HG02840 (cell line): ENCODE results near the gene FAAH.

Experiments used
- ATAC-seq: cut with Tn5 transposase; IDR thresholded peaks from one replicate; pipeline ENCODE4 v1.9.1; 2021; ENCODE audit warnings: mild to moderate bottlenecking, moderate library complexity, moderate number of reproducible peaks; ENCODE audit not compliant: unreplicated experiment, low FRiP score

Gene FAAH

DNA sequence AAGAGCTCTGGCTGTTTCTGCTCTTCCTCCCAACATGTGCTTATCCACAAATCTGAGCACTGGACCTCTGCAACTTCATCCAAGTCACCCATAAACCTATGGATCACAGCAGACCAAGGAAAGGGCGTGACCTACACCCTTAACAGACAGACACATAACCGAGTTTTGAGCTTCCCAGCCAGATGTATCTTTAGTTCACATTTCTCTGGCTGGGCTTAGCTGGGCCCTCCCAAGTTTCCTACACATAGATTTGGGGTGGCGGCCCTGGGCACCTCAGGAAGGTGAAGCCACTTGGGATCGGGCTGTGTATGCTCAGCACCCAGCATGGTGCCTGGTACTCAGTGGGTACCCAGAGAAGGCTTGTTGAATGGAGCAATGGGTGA is 26.4 kb downstream of the FAAH start:
- ATAC-seq = no peak

DNA sequence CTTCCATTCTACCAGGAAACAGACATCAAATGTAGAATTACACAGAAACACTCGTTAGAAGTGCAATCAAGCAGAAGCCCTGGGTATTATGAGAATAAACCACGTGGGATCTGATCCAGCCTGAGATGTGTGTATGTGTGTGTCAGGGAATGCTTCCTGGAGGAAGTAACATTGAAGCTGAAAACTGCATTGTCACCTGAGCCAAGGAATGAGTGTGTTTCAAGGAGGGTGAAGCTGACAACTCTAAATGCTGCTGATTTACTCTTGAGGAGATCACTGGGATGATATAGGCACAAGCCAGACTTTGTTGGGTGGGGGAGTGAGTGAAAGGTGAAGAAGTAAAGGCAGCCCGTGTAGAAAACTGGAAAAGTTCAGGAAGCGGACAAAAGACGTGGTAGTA is 27.6 kb downstream of the FAAH start:
- no peak for ATAC-seq

- ATAC-seq = no peak
Measured at GRCh38 chr1:46422261-46422871, 28.2 kb downstream of the FAAH start.

- no peak for ATAC-seq
Measured at GRCh38 chr1:46423574-46424240, 29.6 kb downstream of the FAAH start.

GRCh38 chr1:46424730-46425129 is 30.6 kb downstream of the FAAH start:
- no peak for ATAC-seq

DNA sequence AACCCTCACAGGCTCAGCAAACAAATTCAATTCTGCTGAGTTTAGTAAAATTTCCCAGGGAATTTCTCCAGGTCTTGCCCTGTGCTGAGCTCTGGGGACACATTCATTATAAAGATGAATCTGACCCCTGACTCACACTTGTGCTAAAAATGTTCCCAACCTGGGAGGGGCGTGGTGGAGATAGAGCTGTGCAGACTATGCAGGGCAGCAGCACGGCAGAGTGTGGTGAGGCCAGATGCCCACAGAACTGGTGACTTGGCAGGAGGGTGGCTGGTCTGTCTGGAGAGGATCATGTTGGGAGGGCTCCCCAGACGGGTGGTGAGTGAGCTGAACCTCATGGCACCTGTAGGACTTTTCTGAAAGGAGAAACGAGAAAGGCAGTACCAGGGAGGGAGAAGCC is 31.6 kb downstream of the FAAH start:
- no peak for ATAC-seq

DNA sequence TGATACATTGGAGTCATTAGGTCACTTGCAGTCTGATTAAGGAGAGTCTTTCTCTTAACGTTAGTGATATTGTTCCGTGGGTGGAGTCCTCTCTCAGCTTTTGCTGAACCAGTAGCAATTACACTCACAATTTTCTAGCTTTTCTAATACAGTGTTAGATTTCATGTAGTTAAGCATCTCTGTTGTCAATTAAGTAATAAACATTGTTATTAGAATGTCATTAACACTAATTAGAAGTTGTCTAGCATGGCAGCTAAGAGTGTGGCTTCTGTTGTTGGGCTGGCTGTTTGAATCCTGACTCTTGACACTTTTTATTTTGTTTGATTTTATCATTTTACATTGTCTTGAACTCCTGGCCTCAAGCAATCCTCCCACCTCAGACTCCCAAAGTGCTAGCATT is 33.4 kb downstream of the FAAH start:
- no peak for ATAC-seq

DNA sequence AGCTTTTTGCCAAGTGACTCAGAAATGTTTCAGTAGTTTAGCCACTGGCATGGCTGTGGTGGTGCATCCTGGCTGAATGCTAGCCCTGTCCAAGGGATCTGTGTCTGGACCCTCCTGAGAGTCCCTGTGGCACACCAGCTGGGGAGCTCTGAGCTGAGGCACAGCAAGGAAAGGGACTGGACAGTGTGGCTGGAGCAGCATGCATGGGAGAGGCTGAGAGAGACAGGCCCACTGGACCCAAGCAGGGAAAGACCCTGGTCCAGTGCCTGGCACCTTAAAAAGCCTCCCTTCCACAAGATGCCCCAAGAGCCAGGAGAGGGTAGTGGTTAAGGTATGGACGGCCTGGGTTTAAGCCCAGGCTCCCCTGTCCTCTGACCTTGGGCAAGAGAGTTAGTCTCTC is 35.3 kb downstream of the FAAH start:
- no peak for ATAC-seq

GRCh38 chr1:46431695-46432094 is 37.6 kb downstream of the FAAH start:
- ATAC-seq = no peak

DNA sequence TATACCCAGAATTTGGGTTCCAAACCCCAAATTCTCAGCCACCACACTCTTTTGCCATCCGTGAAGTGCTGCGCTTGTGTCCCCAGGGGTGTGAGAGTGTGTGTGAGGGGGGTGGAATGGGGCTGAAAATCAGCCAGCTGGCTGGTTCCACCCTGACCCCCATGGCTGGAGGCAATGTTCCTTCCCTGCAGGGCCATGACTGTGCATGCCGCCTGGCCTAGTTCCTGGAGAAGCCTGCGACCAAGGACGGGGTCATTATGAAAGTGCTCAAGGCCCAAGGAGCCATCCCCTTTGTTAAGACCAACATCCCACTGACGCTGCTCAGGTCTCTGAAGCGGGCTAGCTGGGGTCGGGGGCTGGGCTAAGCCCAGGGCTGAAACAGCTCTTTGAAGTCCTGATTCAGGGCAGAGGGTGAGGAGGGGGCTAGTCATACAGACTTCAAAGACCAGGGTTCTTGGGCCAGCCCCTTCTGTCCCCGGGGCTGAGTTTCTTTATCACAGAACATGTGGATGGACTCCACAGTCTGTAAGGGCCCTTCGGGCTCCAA is 38.7 kb downstream of the FAAH start:
- ATAC-seq = no peak

DNA sequence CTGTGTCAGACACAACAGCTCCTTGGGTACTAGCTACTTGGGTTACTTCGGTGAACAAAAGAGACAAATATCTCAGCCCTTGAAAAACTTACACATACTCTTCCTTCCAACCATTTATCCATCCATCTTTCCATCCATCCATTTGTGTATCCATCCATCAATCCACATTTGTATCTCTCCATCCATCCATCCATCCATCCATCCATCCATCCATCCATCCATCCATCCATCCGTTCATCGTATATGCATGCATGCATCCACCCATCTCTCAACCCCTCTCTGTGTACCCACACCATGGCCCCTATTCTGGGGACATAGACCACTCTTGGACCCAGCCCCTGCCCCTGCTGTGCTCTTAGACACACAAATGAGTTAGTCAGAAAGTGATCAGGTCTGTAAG is 40.2 kb downstream of the FAAH start:
- ATAC-seq = no peak

DNA sequence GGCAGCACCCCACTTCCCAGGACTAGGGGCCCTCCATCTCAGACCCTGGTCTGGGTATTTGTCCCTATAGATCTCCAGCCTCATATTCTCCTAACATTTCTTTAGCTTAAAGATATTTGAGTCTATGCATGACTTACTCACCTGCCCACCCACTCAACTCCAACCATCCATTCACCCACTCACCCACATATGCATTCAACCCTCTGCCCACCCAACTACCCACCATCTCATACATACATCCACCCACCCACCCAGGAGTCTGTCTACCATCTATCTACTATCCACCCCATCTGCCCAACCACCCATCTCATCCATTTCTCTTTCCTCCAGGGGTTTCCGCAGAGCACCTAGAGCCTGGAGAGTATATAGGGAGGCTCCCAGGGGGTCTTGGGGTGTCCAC is 42.7 kb downstream of the FAAH start:
- no peak for ATAC-seq

GRCh38 chr1:46437723-46438122 is 43.6 kb downstream of the FAAH start:
- no peak for ATAC-seq

- no peak for ATAC-seq
Measured at GRCh38 chr1:46438346-46438745, 44.2 kb downstream of the FAAH start.

- no peak for ATAC-seq
Measured at GRCh38 chr1:46440478-46440877, 46.4 kb downstream of the FAAH start.

DNA sequence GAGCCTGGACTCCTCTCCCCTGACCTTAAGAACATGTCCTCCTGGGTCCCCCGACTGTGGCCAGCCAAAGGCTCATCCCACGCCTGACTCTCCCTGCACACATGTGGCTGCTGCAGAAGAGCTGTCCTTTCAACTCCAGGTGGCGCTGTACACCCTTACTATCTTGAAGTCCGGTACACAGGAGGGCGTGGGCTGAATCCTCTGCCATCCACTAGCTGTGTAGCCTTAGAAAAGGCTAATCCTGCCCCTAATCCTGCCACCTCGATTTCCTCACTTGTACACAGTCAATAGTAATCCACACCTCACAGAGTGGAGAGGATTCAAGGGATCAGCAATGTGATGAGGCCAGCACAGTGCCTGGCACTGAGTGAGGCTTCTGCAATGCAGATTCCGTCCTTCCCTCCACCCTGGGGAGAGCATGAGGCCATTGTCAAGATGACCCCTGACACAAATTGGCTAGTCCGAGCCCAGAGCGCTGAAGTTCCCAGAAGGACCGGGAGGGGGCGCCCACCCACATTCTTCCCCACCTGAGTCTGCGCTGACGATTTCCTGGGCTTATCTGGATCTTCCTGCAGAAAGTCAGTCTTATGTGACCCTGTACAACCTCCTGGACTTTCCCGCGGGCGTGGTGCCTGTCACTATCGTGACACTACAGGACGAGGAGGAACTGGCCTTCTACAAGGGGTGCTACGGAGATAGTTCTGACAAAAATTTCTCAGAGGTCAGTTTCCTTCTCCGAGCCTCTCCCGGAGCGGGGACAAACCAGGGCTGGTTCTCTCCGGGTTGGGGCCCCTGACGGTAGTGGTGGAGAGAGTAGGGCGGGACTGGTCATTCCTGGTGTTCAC is 48.4 kb downstream of the FAAH start:
- no peak for ATAC-seq

DNA sequence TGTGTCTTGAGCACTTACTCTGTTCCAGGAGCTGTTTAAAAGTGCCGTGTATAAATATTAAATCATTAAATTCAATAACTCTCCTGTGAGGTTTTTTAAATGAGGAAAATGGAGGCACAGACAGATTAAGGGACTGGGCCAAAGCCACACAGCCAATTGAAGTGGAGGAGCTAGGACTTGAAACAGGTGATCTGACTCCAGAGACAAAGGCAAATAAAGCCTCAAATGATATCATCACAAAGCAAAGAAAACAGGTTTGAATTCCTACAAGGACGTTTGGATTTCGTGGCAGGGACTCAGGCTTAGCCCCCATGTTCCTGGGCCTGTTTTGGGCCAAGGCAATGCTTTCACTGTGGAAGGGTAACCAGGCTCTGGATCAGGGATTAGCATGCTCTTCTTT is 50.3 kb downstream of the FAAH start:
- ATAC-seq = no peak

GRCh38 chr1:46445773-46446256 is 51.7 kb downstream of the FAAH start:
- ATAC-seq = no peak

GRCh38 chr1:46446646-46447498 is 52.8 kb downstream of the FAAH start:
- ATAC-seq = no peak

DNA sequence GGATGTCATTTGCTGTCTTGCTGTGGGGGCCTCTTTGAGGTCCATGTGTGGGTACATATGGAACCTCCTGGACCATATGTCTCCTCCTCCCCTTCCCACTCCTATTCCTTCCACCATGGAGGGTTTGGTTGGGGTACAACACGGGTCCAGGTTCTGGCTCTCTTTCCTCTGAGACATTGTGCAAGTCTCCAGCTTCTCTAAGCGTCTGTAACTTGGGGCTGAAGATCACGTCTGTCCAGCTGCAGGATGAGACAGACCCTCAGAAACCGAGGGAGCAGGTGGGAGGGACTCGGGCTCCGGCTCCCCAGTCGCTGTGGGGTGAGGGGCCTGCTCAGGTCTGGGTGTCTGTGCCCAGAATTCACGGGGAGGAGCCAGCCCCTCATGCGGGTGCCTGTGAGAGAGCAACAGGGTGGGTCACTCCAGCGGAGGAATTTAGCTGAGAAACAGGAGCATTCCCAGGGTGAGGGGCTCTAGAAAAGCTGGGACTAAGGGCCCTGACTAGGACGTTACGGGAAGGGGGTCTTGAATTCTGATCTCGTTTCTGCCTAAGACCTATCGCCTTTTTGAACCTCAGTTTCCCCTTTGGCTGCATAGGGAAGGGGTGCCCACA is 53.5 kb downstream of the FAAH start:
- ATAC-seq = no peak
